HG02884 (cell line): ENCODE measurements around the gene SLC30A5.

Source experiments
- ATAC-seq: cut with Tn5 transposase; IDR thresholded peaks from one replicate; pipeline ENCODE4 v1.9.1; 2021; ENCODE audit warnings: mild to moderate bottlenecking, moderate library complexity; ENCODE audit not compliant: unreplicated experiment

SLC30A5 gene

GRCh38 chr5:69166686-69167492 lies 73.1 kb downstream of the SLC30A5 start, which contains the start of gene CCNB1:
TSS of gene CCNB1 (plus strand) at chr5:69167150. CDS start at chr5:69167263, 113 bp downstream.
- peak; percentile 98 for ATAC-seq

GRCh38 chr5:69167493-69167855 lies 73.7 kb downstream of the SLC30A5 start:
- ATAC-seq = no peak

DNA sequence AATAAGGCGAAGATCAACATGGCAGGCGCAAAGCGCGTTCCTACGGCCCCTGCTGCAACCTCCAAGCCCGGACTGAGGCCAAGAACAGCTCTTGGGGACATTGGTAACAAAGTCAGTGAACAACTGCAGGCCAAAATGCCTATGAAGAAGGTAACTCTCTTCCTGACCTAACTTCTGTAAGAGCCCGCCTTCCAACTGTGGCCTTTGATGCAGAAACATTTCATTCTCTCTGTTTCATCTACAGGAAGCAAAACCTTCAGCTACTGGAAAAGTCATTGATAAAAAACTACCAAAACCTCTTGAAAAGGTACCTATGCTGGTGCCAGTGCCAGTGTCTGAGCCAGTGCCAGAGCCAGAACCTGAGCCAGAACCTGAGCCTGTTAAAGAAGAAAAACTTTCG lies 74.1 kb downstream of the SLC30A5 start:
- no peak for ATAC-seq

DNA sequence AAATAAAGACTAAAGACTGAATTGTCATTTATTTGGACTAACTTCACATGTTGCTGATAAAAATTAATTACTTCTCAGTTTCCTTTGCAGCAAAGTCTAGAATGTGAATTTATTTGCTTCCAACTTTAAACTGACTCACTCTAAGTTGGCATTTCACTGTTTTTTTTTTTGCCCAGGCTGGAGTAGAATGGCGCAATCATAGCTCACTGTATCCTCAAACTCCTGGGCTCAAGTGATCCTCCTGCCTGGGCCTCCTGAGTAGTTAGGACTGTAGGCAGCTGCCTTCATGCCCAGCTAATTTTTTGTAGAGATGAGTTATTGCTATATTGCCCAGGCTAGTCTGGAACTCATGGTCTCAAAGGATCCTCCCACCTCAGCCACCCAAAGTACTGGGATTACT lies 76.7 kb downstream of the SLC30A5 start:
- ATAC-seq = no peak

DNA sequence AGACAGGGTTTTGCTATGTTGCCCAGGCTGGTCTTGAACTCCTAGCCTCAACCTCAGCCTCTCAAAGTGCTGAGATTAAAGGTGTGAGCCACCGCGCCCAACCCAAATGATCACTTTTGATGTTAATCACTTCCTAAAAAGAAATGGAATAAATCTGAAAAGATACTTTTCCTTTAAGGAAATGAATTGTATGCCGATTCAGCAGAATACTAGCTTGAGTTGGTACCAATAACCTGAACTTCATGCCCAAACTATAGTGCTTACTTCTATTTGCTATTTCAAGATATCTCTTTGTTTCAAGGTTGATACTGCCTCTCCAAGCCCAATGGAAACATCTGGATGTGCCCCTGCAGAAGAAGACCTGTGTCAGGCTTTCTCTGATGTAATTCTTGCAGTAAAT lies 77.2 kb downstream of the SLC30A5 start:
- no peak for ATAC-seq
